GM13976 (cell line): Measurements from ENCODE around the gene HIVEP2.

Experiments used
- DNase-seq: peaks from one replicate; pipeline ENCODE4 v3.0.0; 2012; ENCODE audit warnings: low spot score
- in situ Hi-C: fragments of 300-500 bp; cut with MboI; formaldehyde crosslinking; loops from one replicate; pipeline ENCODE4 v1.12.0; 2022; ENCODE audit warnings: low sequenced_read_pairs, mixed read lengths, inconsistent platforms; ENCODE audit not compliant: unreplicated experiment
- TF ChIP-seq, protein P1 (sequence below): IDR thresholded peaks from 2 replicates; pipeline ENCODE4 v1.5.1; 2012; ENCODE audit warnings: borderline replicate concordance, mild to moderate bottlenecking; ENCODE audit not compliant: insufficient read depth; ENCODE audit errors: extremely low read depth, missing control alignments, control extremely low read depth

Gene HIVEP2

DNA sequence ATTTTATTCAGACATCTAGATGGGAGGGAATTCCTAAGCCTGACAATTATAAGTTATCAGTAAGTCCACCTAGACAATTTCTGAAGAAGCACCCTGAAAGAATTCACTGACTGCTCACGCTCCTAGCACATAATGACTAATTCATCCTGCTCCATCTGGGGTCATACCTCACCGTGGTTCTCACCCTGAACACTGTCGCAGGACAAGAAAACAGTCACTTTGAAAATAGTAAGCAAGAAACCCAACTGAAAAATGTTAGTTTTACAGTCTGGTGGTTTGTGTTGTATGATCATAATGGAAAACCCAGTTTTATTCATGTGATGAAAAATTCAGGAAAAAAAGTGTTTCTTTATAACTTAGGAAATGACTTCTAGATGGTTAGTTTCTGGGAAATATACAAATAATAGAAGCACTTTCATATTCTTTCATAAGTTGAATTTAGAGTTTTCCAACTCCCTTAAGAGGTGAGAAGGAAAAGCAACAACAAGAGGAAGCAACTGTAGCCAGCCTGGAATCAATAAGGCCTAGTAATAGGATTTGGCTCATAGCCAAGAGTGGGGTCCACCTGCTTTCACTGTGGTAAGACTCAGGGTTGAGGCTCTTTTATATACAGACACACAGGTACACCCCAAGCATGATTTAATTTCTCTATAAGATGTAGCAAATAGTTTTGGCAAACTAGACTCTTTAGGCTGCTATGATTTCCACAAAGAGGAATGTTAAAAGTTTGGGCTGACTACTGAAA is 94.1 kb downstream of the HIVEP2 start:
- no peak for DNase-seq
- in situ Hi-C loops: no loop called here
- TF ChIP-seq, protein P1, sequence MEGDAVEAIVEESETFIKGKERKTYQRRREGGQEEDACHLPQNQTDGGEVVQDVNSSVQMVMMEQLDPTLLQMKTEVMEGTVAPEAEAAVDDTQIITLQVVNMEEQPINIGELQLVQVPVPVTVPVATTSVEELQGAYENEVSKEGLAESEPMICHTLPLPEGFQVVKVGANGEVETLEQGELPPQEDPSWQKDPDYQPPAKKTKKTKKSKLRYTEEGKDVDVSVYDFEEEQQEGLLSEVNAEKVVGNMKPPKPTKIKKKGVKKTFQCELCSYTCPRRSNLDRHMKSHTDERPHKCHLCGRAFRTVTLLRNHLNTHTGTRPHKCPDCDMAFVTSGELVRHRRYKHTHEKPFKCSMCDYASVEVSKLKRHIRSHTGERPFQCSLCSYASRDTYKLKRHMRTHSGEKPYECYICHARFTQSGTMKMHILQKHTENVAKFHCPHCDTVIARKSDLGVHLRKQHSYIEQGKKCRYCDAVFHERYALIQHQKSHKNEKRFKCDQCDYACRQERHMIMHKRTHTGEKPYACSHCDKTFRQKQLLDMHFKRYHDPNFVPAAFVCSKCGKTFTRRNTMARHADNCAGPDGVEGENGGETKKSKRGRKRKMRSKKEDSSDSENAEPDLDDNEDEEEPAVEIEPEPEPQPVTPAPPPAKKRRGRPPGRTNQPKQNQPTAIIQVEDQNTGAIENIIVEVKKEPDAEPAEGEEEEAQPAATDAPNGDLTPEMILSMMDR: no peak

DNA sequence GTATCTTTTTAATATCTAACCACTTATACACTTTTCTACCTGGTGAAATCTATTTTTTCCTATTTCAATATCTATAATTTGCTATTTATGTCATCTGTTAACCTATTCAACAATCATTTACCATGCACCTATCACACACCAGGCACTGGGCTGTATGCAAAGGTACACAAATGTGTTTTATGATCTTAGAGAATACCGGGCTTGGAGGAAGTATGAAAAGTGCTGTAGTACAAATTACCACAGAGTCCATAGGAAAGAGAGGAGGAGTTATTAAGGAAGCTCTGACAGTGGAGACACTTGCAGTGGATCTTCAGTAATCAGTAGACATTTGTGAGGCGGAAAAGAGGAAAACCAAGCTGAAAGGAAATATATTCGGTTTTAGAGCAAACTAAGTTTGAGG is 96.0 kb downstream of the HIVEP2 start:
- in situ Hi-C loops: no loop called here
- no peak for DNase-seq
- TF ChIP-seq, protein P1: no peak

GRCh38 chr6:142848156-142848555 is 96.8 kb downstream of the HIVEP2 start:
- in situ Hi-C loops: no loop called here
- DNase-seq: no peak
- TF ChIP-seq, protein P1: no peak

DNA sequence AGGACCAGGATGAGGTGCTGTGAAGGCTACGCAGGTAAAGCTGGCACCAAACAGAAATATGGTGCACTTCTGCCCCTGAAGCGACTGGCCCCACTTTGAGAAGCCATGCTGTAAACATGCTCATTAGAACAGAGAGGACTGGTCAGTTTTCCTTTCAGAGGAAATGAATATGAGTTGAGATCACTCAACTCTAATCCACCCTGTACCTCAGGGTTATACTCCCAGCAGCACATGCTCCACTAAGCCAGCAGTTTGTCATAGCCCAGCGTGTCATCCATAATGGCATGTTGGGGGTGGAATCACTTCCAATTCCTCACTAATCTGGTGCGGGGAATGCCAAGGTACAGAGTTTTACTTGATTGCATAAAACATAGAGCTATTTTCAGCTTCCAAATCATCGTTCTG is 98.1 kb downstream of the HIVEP2 start:
- DNase-seq: no peak
- TF ChIP-seq, protein P1: no peak
- in situ Hi-C loops: no loop called here

GRCh38 chr6:142846459-142846831 is 98.5 kb downstream of the HIVEP2 start:
- in situ Hi-C loops: no loop called here
- DNase-seq: no peak
- TF ChIP-seq, protein P1: no peak

DNA sequence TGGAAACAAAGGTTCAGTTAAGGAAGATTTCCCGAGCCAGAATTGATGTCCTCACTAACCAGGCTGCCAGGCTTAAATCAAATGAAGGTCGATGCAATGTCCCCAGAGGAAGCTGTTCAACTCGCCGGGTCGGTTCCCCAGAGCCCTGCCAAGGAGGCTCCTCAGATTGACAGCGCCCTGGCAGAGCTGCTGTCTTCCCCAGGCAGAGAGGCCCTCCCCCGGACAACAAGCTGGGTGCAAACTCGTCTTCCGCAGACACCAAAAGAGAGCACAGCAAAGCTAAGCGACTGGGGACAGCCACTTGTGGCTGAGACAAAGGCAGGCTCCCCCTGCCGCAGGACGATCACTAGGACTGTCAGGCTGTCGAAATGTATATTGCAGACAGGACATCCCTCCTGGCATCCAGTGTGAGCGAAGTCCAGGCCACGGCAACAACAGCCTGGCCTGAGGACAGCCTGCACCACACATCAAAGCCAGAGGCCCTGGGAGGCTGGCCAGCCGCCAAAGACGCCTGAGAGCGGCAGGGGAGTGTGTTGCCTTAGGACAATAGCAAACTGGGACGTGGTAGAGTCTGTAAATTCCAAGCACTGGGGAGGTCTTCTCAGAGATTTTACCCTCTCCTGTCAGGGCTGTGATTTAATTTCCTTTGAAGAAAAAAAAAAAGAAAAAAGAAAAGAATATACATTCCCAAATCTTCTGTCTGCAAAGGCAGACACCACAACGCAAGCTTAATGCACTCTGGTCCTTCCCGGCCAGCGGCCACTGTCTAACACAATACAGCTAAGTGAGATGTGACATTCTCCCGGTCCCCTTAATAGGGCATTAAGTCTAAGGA is 99.1 kb downstream of the HIVEP2 start:
- in situ Hi-C loops: no loop called here
- TF ChIP-seq, protein P1: no peak
- no peak for DNase-seq
